ENCODE data around the gene CDKL5.

CDKL5 gene

DNA sequence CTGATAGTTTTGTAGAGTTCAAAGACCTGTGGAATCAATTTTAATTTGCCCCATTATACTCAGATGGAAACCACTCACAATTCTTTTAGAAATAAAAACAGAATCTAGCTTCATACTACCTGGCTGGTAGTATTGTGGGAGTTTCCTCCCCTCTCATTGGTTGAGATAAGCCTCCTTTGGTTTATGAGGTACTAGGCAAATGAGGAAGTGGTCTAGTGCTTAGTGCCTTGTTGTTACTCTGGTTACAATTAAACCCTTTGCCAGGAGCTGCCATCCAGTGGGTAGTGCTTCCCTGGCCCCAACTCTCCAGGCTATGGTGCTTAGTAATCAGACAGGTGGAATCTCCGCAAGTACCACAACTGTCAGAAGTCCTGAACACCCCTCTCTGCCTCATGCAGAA, 118.3 kb downstream of the CDKL5 start:
- H3K4me3 ChIP-seq (ENCODE audit: low read length), result no peak overlapping the region
- DNase-seq (ENCODE audit: low read depth), result no peak
- TF ChIP-seq CTCF (conservative IDR thresholded peaks at IDR 0.05; ENCODE audit: low read depth, low read length), result no peak

DNA sequence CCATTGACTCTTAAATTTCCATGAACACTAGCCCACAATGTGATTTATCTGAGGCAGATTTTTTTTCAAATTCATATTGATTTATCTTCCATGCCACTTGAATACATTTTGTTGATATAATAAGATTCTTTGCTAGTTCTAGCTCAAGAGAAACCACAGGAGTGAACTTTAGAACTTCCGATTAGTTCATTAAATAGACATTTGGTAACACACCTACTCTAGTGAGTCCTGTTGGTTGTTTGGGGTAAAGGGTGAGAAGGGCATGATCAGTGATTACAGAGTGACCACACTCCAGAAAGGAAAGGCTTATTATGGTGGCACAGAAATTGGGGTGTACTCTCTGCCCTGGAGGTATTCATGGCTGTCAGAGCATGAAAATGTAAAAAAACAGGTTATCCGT, 120.4 kb downstream of the CDKL5 start:
- no peak for TF ChIP-seq CTCF (conservative IDR thresholded peaks at IDR 0.05; ENCODE audit: low read depth, low read length)
- DNase-seq (ENCODE audit: low read depth), result no peak
- no peak overlapping the region for H3K4me3 ChIP-seq (ENCODE audit: low read length)

DNA sequence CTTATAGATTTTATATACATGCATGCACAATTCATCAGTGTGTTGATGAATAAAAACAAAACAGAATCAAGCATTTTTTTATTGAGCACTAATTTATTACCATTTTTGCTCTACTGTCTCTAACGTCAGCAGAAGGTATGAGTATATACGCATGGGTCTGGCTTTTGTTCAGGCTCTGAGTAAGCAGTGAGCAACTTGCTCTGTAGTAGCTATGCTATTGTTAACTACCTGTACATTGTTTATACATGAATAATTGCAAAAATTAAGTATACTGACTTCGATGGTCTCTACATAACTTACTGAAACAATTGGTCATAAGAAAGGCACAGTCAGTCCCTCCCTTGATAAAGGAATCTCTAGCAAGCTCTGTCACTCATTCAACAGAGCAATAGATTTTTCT, 123.6 kb downstream of the CDKL5 start:
- DNase-seq (ENCODE audit: low read depth), result no peak
- TF ChIP-seq CTCF (conservative IDR thresholded peaks at IDR 0.05; ENCODE audit: low read depth, low read length), result no peak
- no peak overlapping the region for H3K4me3 ChIP-seq (ENCODE audit: low read length)

DNA sequence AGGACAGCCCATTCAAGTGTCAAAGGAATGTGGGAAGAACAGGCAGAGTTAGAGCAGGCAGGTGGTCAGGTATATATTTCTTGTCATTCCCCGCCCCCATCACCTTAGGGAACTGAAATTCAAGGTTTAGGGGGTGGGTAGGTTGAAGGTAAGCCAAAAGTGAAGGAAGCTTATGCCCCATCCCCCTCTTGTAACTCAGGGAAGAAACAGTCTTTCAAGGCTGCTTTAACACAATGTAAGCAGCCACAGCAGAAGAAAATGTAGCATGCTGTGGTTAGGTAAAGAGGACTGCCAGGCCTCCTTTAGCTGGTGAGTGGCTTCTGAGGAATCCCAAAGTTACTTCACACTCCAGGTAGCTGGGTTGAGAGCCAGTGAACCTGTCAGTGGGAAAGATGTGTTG, 124.2 kb downstream of the CDKL5 start:
- no peak for DNase-seq (ENCODE audit: low read depth)
- H3K4me3 ChIP-seq (ENCODE audit: low read length), result no peak overlapping the region
- no peak for TF ChIP-seq CTCF (conservative IDR thresholded peaks at IDR 0.05; ENCODE audit: low read depth, low read length)

DNA sequence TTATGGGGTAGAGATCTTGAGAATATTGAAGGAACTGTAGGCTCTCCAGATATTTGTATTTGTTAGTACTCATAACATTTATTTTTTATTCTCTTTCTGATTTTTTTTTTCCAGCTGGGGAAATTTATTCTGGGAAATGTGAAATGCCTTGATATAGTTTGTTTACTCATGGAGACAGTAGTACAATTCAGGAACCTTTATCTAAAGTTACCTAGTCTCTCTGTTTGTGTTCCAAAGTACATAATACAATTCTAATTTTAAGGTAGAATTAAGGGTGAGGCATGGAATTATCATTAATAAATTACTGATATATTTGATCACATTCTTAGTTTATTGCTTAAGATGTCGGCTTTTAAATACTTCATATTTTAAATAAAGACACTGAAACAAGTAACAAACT, 132.5 kb downstream of the CDKL5 start:
- DNase-seq (ENCODE audit: low read depth), result no peak
- TF ChIP-seq CTCF (conservative IDR thresholded peaks at IDR 0.05; ENCODE audit: low read depth, low read length), result no peak
- H3K4me3 ChIP-seq (ENCODE audit: low read length), result no peak overlapping the region

DNA sequence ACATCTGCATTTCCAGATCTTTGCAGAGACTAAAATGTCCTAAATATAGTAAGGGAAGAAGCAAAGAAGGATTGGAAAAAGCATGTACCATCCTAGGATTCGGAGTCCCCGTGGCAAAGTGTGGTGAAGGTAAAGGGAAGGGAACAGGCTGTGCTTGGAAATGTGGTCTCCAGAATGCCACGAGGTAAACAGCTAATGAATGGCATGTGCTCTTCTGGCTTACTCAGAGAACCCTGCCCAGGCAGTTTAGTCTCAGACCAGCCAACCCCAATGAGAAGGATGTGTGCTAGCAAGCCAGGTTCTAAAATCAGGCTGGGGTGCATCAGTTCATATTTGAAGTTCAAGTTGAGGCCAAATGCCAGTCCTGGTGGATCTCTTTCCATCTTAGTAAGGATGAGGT, 133.4 kb downstream of the CDKL5 start:
- H3K4me3 ChIP-seq (ENCODE audit: low read length), result no peak overlapping the region
- DNase-seq (ENCODE audit: low read depth), result no peak
- TF ChIP-seq CTCF (conservative IDR thresholded peaks at IDR 0.05; ENCODE audit: low read depth, low read length), result no peak

GRCh38 chrX:18561020-18561419, 135.6 kb downstream of the CDKL5 start:
- no peak overlapping the region for H3K4me3 ChIP-seq (ENCODE audit: low read length)
- DNase-seq (ENCODE audit: low read depth), result no peak
- no peak for TF ChIP-seq CTCF (conservative IDR thresholded peaks at IDR 0.05; ENCODE audit: low read depth, low read length)
